Natural killer cell (primary cell): ENCODE results near the gene PRPF31. TPM values are rescaled to one million over a fixed set of nuclear protein-coding genes. Genes with fewer than 3 reads are reported as not detected.

ENCODE experiments used
- ATAC-seq, 3 donors: fragments of 150-1000 bp in 2 of 3; fragments of 200-7000 bp in 1 of 3; cut with Tn5 transposase; 1 replicate in 1 of 3; 2 replicates in 2 of 3; pipeline ENCODE4 v1.10.0; 2021; ENCODE audit warnings: mild to moderate bottlenecking in 2 of 3, moderate library complexity in 2 of 3
- DNase-seq, 2 donors: peaks; one replicate each; pipeline versions ENCODE4 v3.0.0 to v3.0.0-alpha.2; 2013 to 2021; ENCODE audit warnings: mixed read lengths in 1 of 2
- H3K27ac ChIP-seq: one replicate; pipeline ENCODE4 v1.5.1; 2013; ENCODE audit warnings: mild to moderate bottlenecking, low read length
- H3K27me3 ChIP-seq: one replicate; pipeline ENCODE4 v1.6.1; 2013; ENCODE audit warnings: low read length; ENCODE audit not compliant: control insufficient read depth, insufficient read depth
- H3K36me3 ChIP-seq: one replicate; pipeline ENCODE4 v1.6.1; 2013; ENCODE audit warnings: low read length; ENCODE audit not compliant: control insufficient read depth, insufficient read depth
- H3K4me1 ChIP-seq: one replicate; pipeline ENCODE4 v1.6.1; 2013; ENCODE audit warnings: low read length; ENCODE audit not compliant: control insufficient read depth, insufficient read depth
- H3K4me3 ChIP-seq: one replicate; pipeline ENCODE4 v1.5.1; 2013; ENCODE audit warnings: low read length
- H3K9me3 ChIP-seq: one replicate; pipeline ENCODE4 v1.6.1; 2013; ENCODE audit warnings: low read length; ENCODE audit not compliant: control insufficient read depth, insufficient read depth
- H3K27ac Mint-ChIP-seq, 2 donors: one replicate each; pipeline ENCODE4 v1.8.0; 2022; ENCODE audit warnings: mild to moderate bottlenecking in 2 of 2, mixed read lengths in 2 of 2, moderate library complexity in 1 of 2
- H3K27me3 Mint-ChIP-seq, 2 donors: one replicate each; pipeline ENCODE4 v1.8.0; 2022; ENCODE audit warnings: low read depth in 2 of 2, mixed read lengths in 2 of 2
- H3K36me3 Mint-ChIP-seq: one replicate; pipeline ENCODE4 v1.8.0; 2022; ENCODE audit warnings: mixed read lengths
- H3K4me1 Mint-ChIP-seq, 2 donors: one replicate each; pipeline ENCODE4 v1.8.0; 2022; ENCODE audit warnings: mixed read lengths in 2 of 2
- H3K4me3 Mint-ChIP-seq: one replicate; pipeline ENCODE4 v1.8.0; 2022; ENCODE audit warnings: mild to moderate bottlenecking, moderate library complexity, mixed read lengths
- H3K9me3 Mint-ChIP-seq, 2 donors: one replicate each; pipeline ENCODE4 v1.8.0; 2022; ENCODE audit warnings: mixed read lengths in 2 of 2
- WGBS: methylation state at CpG from one replicate; pipeline ENCODE4 v1.1.7; 2013; ENCODE audit warnings: missing lambda C conversion rate; ENCODE audit not compliant: insufficient coverage; 5-methylcytosine and 5-hydroxymethylcytosine counted together
- intact Hi-C: fragments of 100-400 bp; cut with micrococcal nuclease; formaldehyde crosslinking; loops from one replicate; pipeline ENCODE4 v1.14.2; 2022
- total RNA-seq, 4 donors: library from RNA; stranded (reverse); fragments of 120-200 nt in 1 of 4; gene quantifications; one replicate each; pipeline versions ENCODE4 v1.2.3 to v1.2.4, GENCODE V29; 2013 to 2022
- TF ChIP-seq, protein P1 (sequence below): fragments of 200-600 bp; IDR thresholded peaks from one replicate; pipeline ENCODE4 v1.8.0; 2022; ENCODE audit warnings: antibody characterized with exemption

Gene PRPF31
- total RNA-seq, 3 donors from 2014 or later (not counting 1 experiment from before 2014, with no cell fraction given), result 64.4 to 65.9 (median 64.9) TPM

DNA sequence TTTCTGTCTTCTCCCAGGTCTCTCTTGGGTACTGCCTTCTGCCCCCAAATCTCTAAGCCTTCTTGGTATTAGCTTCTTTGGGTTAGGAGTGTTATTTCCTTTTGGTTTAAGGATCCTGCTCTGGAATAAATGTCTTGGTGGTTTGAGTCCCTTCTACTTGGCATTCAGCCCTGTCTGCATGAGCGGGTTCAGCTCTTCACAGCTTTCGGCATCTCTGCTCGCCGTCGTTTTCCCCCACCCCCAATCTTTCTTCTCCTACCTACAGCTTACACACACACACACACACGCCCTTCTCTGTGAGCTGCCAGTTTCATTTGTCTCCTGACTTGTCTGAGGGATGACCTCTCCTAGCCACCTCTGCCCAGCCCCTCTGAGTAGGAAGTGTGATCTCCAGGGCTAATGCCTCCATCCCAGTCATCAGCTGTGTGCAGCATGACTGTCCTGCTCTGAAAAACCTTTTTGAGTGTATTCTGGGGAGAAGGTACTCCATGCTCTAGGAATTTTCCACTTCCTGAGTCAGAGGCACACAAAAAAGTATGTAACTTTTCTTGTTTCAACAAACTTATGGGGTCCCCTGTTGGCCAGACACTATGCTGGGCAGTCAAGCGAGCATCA lies 26.7 kb downstream of the PRPF31 start:
- H3K27ac Mint-ChIP-seq, result peak overlapping the region in 1 of 2 donors; percentile 60
- no peaks in the 10 kb centered on the region for H3K36me3 Mint-ChIP-seq
- H3K4me3 ChIP-seq, result no peak overlapping the region
- intact Hi-C loops, result no loop called here
- no peak for DNase-seq
- 86% methylated on average over 7 of the region's 7 CpGs for WGBS
- TF ChIP-seq, protein P1, sequence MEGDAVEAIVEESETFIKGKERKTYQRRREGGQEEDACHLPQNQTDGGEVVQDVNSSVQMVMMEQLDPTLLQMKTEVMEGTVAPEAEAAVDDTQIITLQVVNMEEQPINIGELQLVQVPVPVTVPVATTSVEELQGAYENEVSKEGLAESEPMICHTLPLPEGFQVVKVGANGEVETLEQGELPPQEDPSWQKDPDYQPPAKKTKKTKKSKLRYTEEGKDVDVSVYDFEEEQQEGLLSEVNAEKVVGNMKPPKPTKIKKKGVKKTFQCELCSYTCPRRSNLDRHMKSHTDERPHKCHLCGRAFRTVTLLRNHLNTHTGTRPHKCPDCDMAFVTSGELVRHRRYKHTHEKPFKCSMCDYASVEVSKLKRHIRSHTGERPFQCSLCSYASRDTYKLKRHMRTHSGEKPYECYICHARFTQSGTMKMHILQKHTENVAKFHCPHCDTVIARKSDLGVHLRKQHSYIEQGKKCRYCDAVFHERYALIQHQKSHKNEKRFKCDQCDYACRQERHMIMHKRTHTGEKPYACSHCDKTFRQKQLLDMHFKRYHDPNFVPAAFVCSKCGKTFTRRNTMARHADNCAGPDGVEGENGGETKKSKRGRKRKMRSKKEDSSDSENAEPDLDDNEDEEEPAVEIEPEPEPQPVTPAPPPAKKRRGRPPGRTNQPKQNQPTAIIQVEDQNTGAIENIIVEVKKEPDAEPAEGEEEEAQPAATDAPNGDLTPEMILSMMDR, result no peak
- no peaks in the 10 kb centered on the region for H3K9me3 ChIP-seq
- peaks cover 50% of the 10 kb centered on the region for H3K36me3 ChIP-seq
- no peak overlapping the region for H3K4me3 Mint-ChIP-seq
- no peaks in the 10 kb centered on the region for H3K27me3 ChIP-seq
- H3K9me3 Mint-ChIP-seq, result no peaks in the 10 kb centered on the region
- peaks cover 26% of the 10 kb centered on the region for H3K4me1 ChIP-seq
- H3K4me1 Mint-ChIP-seq, result peaks cover 39 to 65% of the 10 kb centered on the region in 2 donors
- no peak for ATAC-seq
- H3K27me3 Mint-ChIP-seq, result no peaks in the 10 kb centered on the region
- H3K27ac ChIP-seq, result no peak overlapping the region

DNA sequence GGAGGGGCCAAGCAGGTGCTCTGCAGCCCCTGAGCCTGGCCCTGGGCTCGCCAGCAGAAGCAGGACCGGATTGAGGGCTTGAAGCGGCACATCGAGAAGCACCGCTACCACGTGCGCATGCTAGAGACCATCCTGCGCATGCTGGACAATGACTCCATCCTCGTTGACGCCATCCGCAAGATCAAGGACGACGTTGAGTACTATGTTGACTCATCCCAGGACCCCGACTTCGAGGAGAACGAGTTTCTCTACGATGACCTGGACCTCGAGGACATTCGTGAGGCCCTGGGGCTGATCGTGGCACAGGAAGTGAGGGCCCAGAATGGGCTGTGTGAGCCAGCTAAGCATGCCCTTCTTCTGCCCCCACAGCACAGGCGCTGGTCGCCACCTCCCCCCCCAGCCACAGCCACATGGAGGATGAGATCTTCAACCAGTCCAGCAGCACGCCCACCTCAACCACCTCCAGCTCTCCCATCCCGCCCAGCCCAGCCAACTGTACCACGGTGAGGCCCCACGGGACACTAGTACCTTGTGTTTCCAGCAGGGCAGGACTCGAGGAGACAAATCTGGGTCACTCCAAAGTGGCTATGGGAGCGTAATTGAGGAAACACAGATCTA lies 30.1 kb downstream of the PRPF31 start:
- intact Hi-C loops, result no loop called here
- Histone ChIP-seq H3K9me3 (no peaks in the 10 kb centered on the region), H3K27ac (no peak overlapping the region), H3K27me3 (no peaks in the 10 kb centered on the region), H3K4me1 (peaks cover 1% of the 10 kb centered on the region), H3K36me3 (peaks cover 76% of the 10 kb centered on the region), H3K4me3 (no peak overlapping the region)
- WGBS, result 90% methylated on average over 28 of the region's 28 CpGs
- TF ChIP-seq, protein P1, result no peak
- H3K27me3 Mint-ChIP-seq, result no peaks in the 10 kb centered on the region
- no peak overlapping the region for H3K4me3 Mint-ChIP-seq
- no peaks in the 10 kb centered on the region for H3K9me3 Mint-ChIP-seq
- peaks cover 21 to 46% of the 10 kb centered on the region in 2 donors for H3K4me1 Mint-ChIP-seq
- H3K27ac Mint-ChIP-seq, result no peak overlapping the region
- ATAC-seq (no peak), DNase-seq (no peak)
- H3K36me3 Mint-ChIP-seq, result peaks cover 7% of the 10 kb centered on the region

GRCh38 chr19:54147676-54148075 lies 32.1 kb downstream of the PRPF31 start:
- H3K36me3 Mint-ChIP-seq, result peaks cover 7% of the 10 kb centered on the region

More at GRCh38 chr19:54147676-54148075, 32.1 kb downstream of the PRPF31 start:
- ATAC-seq, result no peak
- Mint-ChIP-seq H3K27me3 (no peaks in the 10 kb centered on the region), H3K4me1 (peaks cover 5 to 31% of the 10 kb centered on the region in 2 donors), H3K4me3 (no peak overlapping the region), H3K27ac (no peak overlapping the region), H3K9me3 (no peaks in the 10 kb centered on the region)
- no peaks in the 10 kb centered on the region for H3K4me1 ChIP-seq
- H3K36me3 ChIP-seq, result peaks cover 88% of the 10 kb centered on the region
- H3K27ac ChIP-seq, result no peak overlapping the region
- no peak overlapping the region for H3K4me3 ChIP-seq
- no peaks in the 10 kb centered on the region for H3K9me3 ChIP-seq
- WGBS, result 100% methylated on average over 3 of the region's 3 CpGs
- no peak for DNase-seq
- no peaks in the 10 kb centered on the region for H3K27me3 ChIP-seq
- TF ChIP-seq, protein P1, result no peak
- intact Hi-C loops, result no loop called here
